ENCODE data around the gene OR52E1. TPM values are rescaled to one million over a fixed set of nuclear protein-coding genes. Genes with fewer than 3 reads are reported as not detected.

Gene OR52E1
- not detected for polyA plus RNA-seq (2013)

DNA sequence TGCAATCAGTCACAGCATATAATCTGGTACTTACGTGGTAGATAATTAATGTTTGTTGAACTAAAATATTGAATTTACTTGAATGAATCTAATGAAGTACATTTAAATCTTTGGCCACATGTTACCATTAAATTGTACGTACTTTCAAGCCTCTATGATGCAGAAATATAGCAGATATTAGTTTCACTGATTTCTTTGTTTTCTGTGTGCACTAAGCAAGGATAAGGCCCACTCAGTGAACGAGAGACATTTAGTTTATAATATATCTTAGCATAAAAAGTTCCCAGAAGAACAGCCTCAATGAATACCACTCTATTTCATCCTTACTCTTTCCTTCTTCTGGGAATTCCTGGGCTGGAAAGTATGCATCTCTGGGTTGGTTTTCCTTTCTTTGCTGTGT, at the start of gene OR52E1:
Gene OR52E1, plus strand, starts transcription at position 301 of the 400 bp plus-strand sequence.
- ChIA-PET CTCF (no interaction called here), POLR2A (no interaction called here)
- H3K27me3 ChIP-seq (replicated peaks in 2 of 5; ENCODE audit: control insufficient read depth in 4 of 5, insufficient read depth in 5 of 5, low read length in 4 of 5): no peaks in the 10 kb centered on the region
- no peak within 1 kb of the TSS for H3K27ac ChIP-seq (ENCODE audit: insufficient read depth in 1 of 2, low read depth in 1 of 2, low read length in 2 of 2, poor library complexity in 1 of 2, severe bottlenecking in 2 of 2)
- no peaks in the 10 kb centered on the region for H3K4me1 ChIP-seq (ENCODE audit: control extremely low read depth in 1 of 4, control insufficient read depth in 4 of 4, insufficient read depth in 4 of 4, low read length in 3 of 4)
- DNase-seq: no peak
- H3K36me3 ChIP-seq (ENCODE audit: control insufficient read depth in 4 of 4, insufficient read depth in 4 of 4, low read length in 3 of 4): no peaks in the 10 kb centered on the region
- H3K9me3 ChIP-seq (ENCODE audit: control extremely low read depth in 1 of 5, control insufficient read depth in 4 of 5, insufficient read depth in 2 of 5, low read depth in 1 of 5, low read length in 4 of 5): no peaks in the 10 kb centered on the region
- H3K4me3 ChIP-seq (ENCODE audit: control insufficient read depth in 1 of 7, extremely low read depth in 1 of 7, insufficient read depth in 4 of 7, low read depth in 2 of 7, low read length in 6 of 7): no peak within 1 kb of the TSS
- WGBS (ENCODE audit: insufficient coverage): no CpG with 5 or more reads among the region's 3 CpGs

- no peak overlapping the region for H3K4me3 ChIP-seq (ENCODE audit: control insufficient read depth in 1 of 7, extremely low read depth in 1 of 7, insufficient read depth in 4 of 7, low read depth in 2 of 7, low read length in 6 of 7)
- H3K27me3 ChIP-seq (replicated peaks in 2 of 5; ENCODE audit: control insufficient read depth in 4 of 5, insufficient read depth in 5 of 5, low read length in 4 of 5): no peaks in the 10 kb centered on the region
- ChIA-PET POLR2A (no interaction called here), CTCF (no interaction called here)
- H3K4me1 ChIP-seq (ENCODE audit: control extremely low read depth in 1 of 4, control insufficient read depth in 4 of 4, insufficient read depth in 4 of 4, low read length in 3 of 4): no peaks in the 10 kb centered on the region
- no peaks in the 10 kb centered on the region for H3K36me3 ChIP-seq (ENCODE audit: control insufficient read depth in 4 of 4, insufficient read depth in 4 of 4, low read length in 3 of 4)
- DNase-seq: no peak
- H3K27ac ChIP-seq (ENCODE audit: insufficient read depth in 1 of 2, low read depth in 1 of 2, low read length in 2 of 2, poor library complexity in 1 of 2, severe bottlenecking in 2 of 2): no peak overlapping the region
- 100% methylated on average over 2 of the region's 2 CpGs for WGBS (ENCODE audit: insufficient coverage)
- peaks cover 0 to 21% (median 7%) of the 10 kb centered on the region in 5 experiments for H3K9me3 ChIP-seq (ENCODE audit: control extremely low read depth in 1 of 5, control insufficient read depth in 4 of 5, insufficient read depth in 2 of 5, low read depth in 1 of 5, low read length in 4 of 5)
Observed at GRCh38 chr11:5021996-5022395, 47.4 kb upstream of the OR52E1 start.

- Histone ChIP-seq H3K4me1 (ENCODE audit: control extremely low read depth in 1 of 4, control insufficient read depth in 4 of 4, insufficient read depth in 4 of 4, low read length in 3 of 4) (no peaks in the 10 kb centered on the region), H3K27me3 (replicated peaks in 2 of 5; ENCODE audit: control insufficient read depth in 4 of 5, insufficient read depth in 5 of 5, low read length in 4 of 5) (no peaks in the 10 kb centered on the region), H3K4me3 (ENCODE audit: control insufficient read depth in 1 of 7, extremely low read depth in 1 of 7, insufficient read depth in 4 of 7, low read depth in 2 of 7, low read length in 6 of 7) (no peak overlapping the region), H3K36me3 (ENCODE audit: control insufficient read depth in 4 of 4, insufficient read depth in 4 of 4, low read length in 3 of 4) (no peaks in the 10 kb centered on the region), H3K27ac (ENCODE audit: insufficient read depth in 1 of 2, low read depth in 1 of 2, low read length in 2 of 2, poor library complexity in 1 of 2, severe bottlenecking in 2 of 2) (no peak overlapping the region), H3K9me3 (ENCODE audit: control extremely low read depth in 1 of 5, control insufficient read depth in 4 of 5, insufficient read depth in 2 of 5, low read depth in 1 of 5, low read length in 4 of 5) (no peaks in the 10 kb centered on the region)
- WGBS (ENCODE audit: insufficient coverage): 95% methylated on average over 2 of the region's 2 CpGs
- CTCF ChIA-PET: no interaction called here
- POLR2A ChIA-PET: no interaction called here
- no peak for DNase-seq
Observed at GRCh38 chr11:5036669-5037068, 32.7 kb upstream of the OR52E1 start.

- ChIA-PET POLR2A (no interaction called here), CTCF (no interaction called here)
- H3K4me3 ChIP-seq (ENCODE audit: control insufficient read depth in 1 of 7, extremely low read depth in 1 of 7, insufficient read depth in 4 of 7, low read depth in 2 of 7, low read length in 6 of 7): no peak overlapping the region
- H3K4me1 ChIP-seq (ENCODE audit: control extremely low read depth in 1 of 4, control insufficient read depth in 4 of 4, insufficient read depth in 4 of 4, low read length in 3 of 4): no peaks in the 10 kb centered on the region
- no peak for DNase-seq
- 63% methylated on average over 2 of the region's 2 CpGs for WGBS (ENCODE audit: insufficient coverage)
- H3K27me3 ChIP-seq (replicated peaks in 2 of 5; ENCODE audit: control insufficient read depth in 4 of 5, insufficient read depth in 5 of 5, low read length in 4 of 5): no peaks in the 10 kb centered on the region
- no peak overlapping the region for H3K27ac ChIP-seq (ENCODE audit: insufficient read depth in 1 of 2, low read depth in 1 of 2, low read length in 2 of 2, poor library complexity in 1 of 2, severe bottlenecking in 2 of 2)
- H3K36me3 ChIP-seq (ENCODE audit: control insufficient read depth in 4 of 4, insufficient read depth in 4 of 4, low read length in 3 of 4): no peaks in the 10 kb centered on the region
- no peaks in the 10 kb centered on the region for H3K9me3 ChIP-seq (ENCODE audit: control extremely low read depth in 1 of 5, control insufficient read depth in 4 of 5, insufficient read depth in 2 of 5, low read depth in 1 of 5, low read length in 4 of 5)
Observed at GRCh38 chr11:5037926-5038325, 31.4 kb upstream of the OR52E1 start.

GRCh38 chr11:5038341-5038740, 31.0 kb upstream of the OR52E1 start:
- no peaks in the 10 kb centered on the region for H3K27me3 ChIP-seq (replicated peaks in 2 of 5; ENCODE audit: control insufficient read depth in 4 of 5, insufficient read depth in 5 of 5, low read length in 4 of 5)
- H3K36me3 ChIP-seq (ENCODE audit: control insufficient read depth in 4 of 4, insufficient read depth in 4 of 4, low read length in 3 of 4): no peaks in the 10 kb centered on the region
- CTCF ChIA-PET: no interaction called here
- POLR2A ChIA-PET: no interaction called here
- no peak for DNase-seq
- H3K4me3 ChIP-seq (ENCODE audit: control insufficient read depth in 1 of 7, extremely low read depth in 1 of 7, insufficient read depth in 4 of 7, low read depth in 2 of 7, low read length in 6 of 7): no peak overlapping the region
- no peaks in the 10 kb centered on the region for H3K4me1 ChIP-seq (ENCODE audit: control extremely low read depth in 1 of 4, control insufficient read depth in 4 of 4, insufficient read depth in 4 of 4, low read length in 3 of 4)
- H3K27ac ChIP-seq (ENCODE audit: insufficient read depth in 1 of 2, low read depth in 1 of 2, low read length in 2 of 2, poor library complexity in 1 of 2, severe bottlenecking in 2 of 2): no peak overlapping the region
- 100% methylated on average over 1 of the region's 1 CpG for WGBS (ENCODE audit: insufficient coverage)
- H3K9me3 ChIP-seq (ENCODE audit: control extremely low read depth in 1 of 5, control insufficient read depth in 4 of 5, insufficient read depth in 2 of 5, low read depth in 1 of 5, low read length in 4 of 5): no peaks in the 10 kb centered on the region

DNA sequence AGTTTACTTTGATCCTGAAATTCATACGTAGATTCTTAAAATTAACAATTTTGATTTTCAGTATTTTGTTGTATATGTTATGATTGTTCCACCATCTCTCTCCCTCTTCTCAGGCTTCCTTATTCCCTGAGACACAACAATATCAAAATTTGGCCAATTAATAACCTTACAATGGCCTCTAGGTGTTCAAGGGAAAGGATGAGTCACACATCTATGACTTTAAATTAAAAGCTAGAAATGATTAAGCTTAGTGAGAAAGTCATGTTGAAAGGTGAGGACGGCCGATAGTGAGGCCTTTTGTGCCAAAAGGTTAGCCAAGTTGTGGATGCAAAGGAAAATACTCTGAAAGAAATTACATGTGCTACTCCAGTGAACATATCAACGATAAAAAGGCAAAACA, 28.5 kb upstream of the OR52E1 start:
- 70% methylated on average over 2 of the region's 4 CpGs for WGBS (ENCODE audit: insufficient coverage)
- no peak overlapping the region for H3K4me3 ChIP-seq (ENCODE audit: control insufficient read depth in 1 of 7, extremely low read depth in 1 of 7, insufficient read depth in 4 of 7, low read depth in 2 of 7, low read length in 6 of 7)
- no peak overlapping the region for H3K27ac ChIP-seq (ENCODE audit: insufficient read depth in 1 of 2, low read depth in 1 of 2, low read length in 2 of 2, poor library complexity in 1 of 2, severe bottlenecking in 2 of 2)
- H3K36me3 ChIP-seq (ENCODE audit: control insufficient read depth in 4 of 4, insufficient read depth in 4 of 4, low read length in 3 of 4): no peaks in the 10 kb centered on the region
- ChIA-PET CTCF (no interaction called here), POLR2A (no interaction called here)
- no peaks in the 10 kb centered on the region for H3K27me3 ChIP-seq (replicated peaks in 2 of 5; ENCODE audit: control insufficient read depth in 4 of 5, insufficient read depth in 5 of 5, low read length in 4 of 5)
- no peaks in the 10 kb centered on the region for H3K4me1 ChIP-seq (ENCODE audit: control extremely low read depth in 1 of 4, control insufficient read depth in 4 of 4, insufficient read depth in 4 of 4, low read length in 3 of 4)
- DNase-seq: no peak
- no peaks in the 10 kb centered on the region for H3K9me3 ChIP-seq (ENCODE audit: control extremely low read depth in 1 of 5, control insufficient read depth in 4 of 5, insufficient read depth in 2 of 5, low read depth in 1 of 5, low read length in 4 of 5)

DNA sequence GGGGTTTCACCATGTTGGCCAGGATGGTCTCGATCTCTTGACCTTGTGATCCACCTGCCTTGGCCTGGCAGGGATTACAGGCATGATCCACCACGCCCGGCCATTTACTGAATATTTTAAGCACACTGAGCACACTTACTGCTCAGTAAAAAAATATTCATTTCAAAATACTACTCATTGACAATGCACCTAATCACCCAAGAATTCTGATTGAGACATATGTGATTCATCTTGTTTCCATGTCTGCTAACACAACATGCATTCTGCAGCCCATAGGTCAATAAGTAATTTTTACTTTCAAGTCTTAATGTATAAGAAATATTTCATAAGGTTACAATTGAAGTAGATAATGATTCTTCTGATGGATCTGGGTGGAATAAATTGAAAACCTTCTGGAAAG, 27.3 kb upstream of the OR52E1 start:
- Histone ChIP-seq H3K4me1 (ENCODE audit: control extremely low read depth in 1 of 4, control insufficient read depth in 4 of 4, insufficient read depth in 4 of 4, low read length in 3 of 4) (no peaks in the 10 kb centered on the region), H3K9me3 (ENCODE audit: control extremely low read depth in 1 of 5, control insufficient read depth in 4 of 5, insufficient read depth in 2 of 5, low read depth in 1 of 5, low read length in 4 of 5) (no peaks in the 10 kb centered on the region), H3K27me3 (replicated peaks in 2 of 5; ENCODE audit: control insufficient read depth in 4 of 5, insufficient read depth in 5 of 5, low read length in 4 of 5) (no peaks in the 10 kb centered on the region), H3K36me3 (ENCODE audit: control insufficient read depth in 4 of 4, insufficient read depth in 4 of 4, low read length in 3 of 4) (no peaks in the 10 kb centered on the region), H3K27ac (ENCODE audit: insufficient read depth in 1 of 2, low read depth in 1 of 2, low read length in 2 of 2, poor library complexity in 1 of 2, severe bottlenecking in 2 of 2) (no peak overlapping the region), H3K4me3 (ENCODE audit: control insufficient read depth in 1 of 7, extremely low read depth in 1 of 7, insufficient read depth in 4 of 7, low read depth in 2 of 7, low read length in 6 of 7) (no peak overlapping the region)
- WGBS (ENCODE audit: insufficient coverage): 83% methylated on average over 2 of the region's 3 CpGs
- no peak for DNase-seq
- POLR2A ChIA-PET: no interaction called here
- CTCF ChIA-PET: no interaction called here

GRCh38 chr11:5043380-5043779, 26.0 kb upstream of the OR52E1 start:
- Histone ChIP-seq H3K27ac (ENCODE audit: insufficient read depth in 1 of 2, low read depth in 1 of 2, low read length in 2 of 2, poor library complexity in 1 of 2, severe bottlenecking in 2 of 2) (no peak overlapping the region), H3K27me3 (replicated peaks in 2 of 5; ENCODE audit: control insufficient read depth in 4 of 5, insufficient read depth in 5 of 5, low read length in 4 of 5) (no peaks in the 10 kb centered on the region), H3K36me3 (ENCODE audit: control insufficient read depth in 4 of 4, insufficient read depth in 4 of 4, low read length in 3 of 4) (no peaks in the 10 kb centered on the region), H3K9me3 (ENCODE audit: control extremely low read depth in 1 of 5, control insufficient read depth in 4 of 5, insufficient read depth in 2 of 5, low read depth in 1 of 5, low read length in 4 of 5) (no peaks in the 10 kb centered on the region), H3K4me3 (ENCODE audit: control insufficient read depth in 1 of 7, extremely low read depth in 1 of 7, insufficient read depth in 4 of 7, low read depth in 2 of 7, low read length in 6 of 7) (no peak overlapping the region), H3K4me1 (ENCODE audit: control extremely low read depth in 1 of 4, control insufficient read depth in 4 of 4, insufficient read depth in 4 of 4, low read length in 3 of 4) (no peaks in the 10 kb centered on the region)
- no peak for DNase-seq
- CTCF ChIA-PET: no interaction called here
- 20% methylated on average over 1 of the region's 2 CpGs for WGBS (ENCODE audit: insufficient coverage)
- POLR2A ChIA-PET: no interaction called here

Data from common myeloid progenitor, CD34-positive (primary cell).